GM12892 (cell line): Measurements from ENCODE around the gene ADIG.
"Not testable (repeated sequence)": the region's sequence is repeated elsewhere in the genome, so short reads cannot be mapped to it uniquely, and the experiment has no call there.

ENCODE experiments used
- POLR2A ChIP-seq: IDR thresholded peaks from 2 replicates; pipeline ENCODE4 v1.6.1; 2011; ENCODE audit warnings: low read depth, low read length, control low read depth
- POLR2AphosphoS5 ChIP-seq: IDR thresholded peaks from 2 replicates; pipeline ENCODE4 v1.6.1; 2011; ENCODE audit warnings: low read depth, low read length, control low read depth
- TAF1 ChIP-seq: IDR thresholded peaks from 2 replicates; pipeline ENCODE4 v1.6.1; 2011; ENCODE audit warnings: low read depth, mild to moderate bottlenecking, control low read depth, low read length, borderline replicate concordance

DNA sequence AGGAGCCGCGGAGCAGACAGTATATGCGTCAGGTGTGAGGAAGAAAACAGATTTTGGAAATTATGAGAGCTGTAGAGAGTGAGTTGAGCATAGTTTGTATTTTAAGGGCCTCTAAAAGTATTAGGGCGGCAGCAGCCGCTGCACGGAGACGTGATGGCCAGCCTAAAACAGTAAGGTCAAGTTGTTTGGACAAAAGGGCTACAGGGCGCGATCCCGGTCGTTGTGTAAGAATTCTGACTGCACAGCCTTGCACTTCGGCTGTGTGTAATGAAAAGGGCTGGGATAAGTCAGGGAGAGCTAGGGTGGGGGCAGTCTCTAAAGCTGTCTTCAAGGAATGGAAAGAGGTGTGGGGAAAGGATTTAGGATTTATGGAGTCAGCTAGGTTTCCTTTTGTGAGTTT, 13.3 kb downstream of the ADIG start:
- TF ChIP-seq POLR2A, POLR2AphosphoS5, TAF1: not testable (repeated sequence)
